Activated naive CD8-positive, alpha-beta T cell treated with anti-CD3 and anti-CD28 coated beads, Interleukin-2, amount 50 U/mL, for 24 hours (primary cell): ENCODE measurements around the gene HAVCR1.

Source experiments
- ATAC-seq: fragments of 150-1000 bp; cut with Tn5 transposase; one replicate; pipeline ENCODE4 v1.10.0; 2021
- DNase-seq: peaks from one replicate; pipeline ENCODE4 v3.0.0; 2021
- H3K27ac Mint-ChIP-seq: one replicate; pipeline ENCODE4 v1.8.0; 2021; ENCODE audit warnings: mild to moderate bottlenecking, mixed read lengths
- H3K27me3 Mint-ChIP-seq: one replicate; pipeline ENCODE4 v1.8.0; 2021; ENCODE audit warnings: mixed read lengths
- H3K36me3 Mint-ChIP-seq: one replicate; pipeline ENCODE4 v1.8.0; 2021; ENCODE audit warnings: low read depth, mixed read lengths
- H3K4me1 Mint-ChIP-seq: one replicate; pipeline ENCODE4 v1.8.0; 2021; ENCODE audit warnings: mixed read lengths
- H3K4me3 Mint-ChIP-seq: one replicate; pipeline ENCODE4 v1.8.0; 2021; ENCODE audit warnings: mild to moderate bottlenecking, moderate library complexity, mixed read lengths
- H3K9me3 Mint-ChIP-seq: one replicate; pipeline ENCODE4 v1.8.0; 2021; ENCODE audit warnings: mixed read lengths

The HAVCR1 gene

DNA sequence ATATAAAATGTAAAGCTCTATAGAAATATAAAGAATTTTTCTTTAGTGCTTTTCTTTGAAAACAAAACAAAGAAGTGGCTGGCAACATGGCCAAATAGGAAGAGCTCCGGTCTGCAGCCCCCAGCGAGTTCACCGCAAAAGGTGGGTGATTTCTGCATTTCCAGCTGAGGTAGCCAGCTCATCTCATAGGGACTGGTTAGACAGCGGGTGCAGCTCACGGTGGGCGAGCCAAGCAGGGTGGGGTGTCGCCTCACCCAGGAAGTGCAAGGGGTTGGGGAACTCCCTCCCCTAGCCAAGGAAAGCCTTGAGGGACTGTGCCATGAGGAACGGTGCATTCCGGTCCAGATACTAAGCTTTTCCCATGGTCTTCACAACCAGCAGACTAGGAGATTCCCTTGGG, 74.9 kb downstream of the HAVCR1 start:
- Mint-ChIP-seq H3K9me3 (peaks cover 5% of the 10 kb centered on the region), H3K27ac (no peak overlapping the region), H3K27me3 (no peaks in the 10 kb centered on the region), H3K36me3 (no peaks in the 10 kb centered on the region), H3K4me3 (no peak overlapping the region), H3K4me1 (peaks cover 3% of the 10 kb centered on the region)
- DNase-seq (no peak), ATAC-seq (no peak)

DNA sequence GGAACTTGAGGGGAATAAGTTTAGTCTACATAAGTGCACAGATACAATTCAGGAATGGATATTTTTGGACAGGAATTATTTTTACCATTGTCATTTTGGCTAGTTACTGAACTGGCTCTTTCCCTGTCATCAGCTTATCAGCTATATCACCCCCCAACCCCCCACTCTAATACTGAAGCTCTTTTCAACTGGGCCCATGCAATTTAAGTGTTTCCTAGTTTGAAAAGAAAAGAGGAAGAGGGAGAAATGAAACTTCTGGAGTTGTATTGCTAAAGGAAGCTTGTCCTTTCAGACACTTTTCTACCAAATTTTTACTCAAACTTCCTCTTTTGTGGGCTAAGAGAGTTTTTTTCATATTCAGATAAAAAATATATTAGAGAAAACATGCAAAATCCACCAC, 77.4 kb downstream of the HAVCR1 start:
- no peak for DNase-seq
- H3K27me3 Mint-ChIP-seq = peaks cover 3% of the 10 kb centered on the region
- no peak for ATAC-seq
- H3K9me3 Mint-ChIP-seq = no peaks in the 10 kb centered on the region
- no peak overlapping the region for H3K4me3 Mint-ChIP-seq
- no peaks in the 10 kb centered on the region for H3K36me3 Mint-ChIP-seq
- no peaks in the 10 kb centered on the region for H3K4me1 Mint-ChIP-seq
- H3K27ac Mint-ChIP-seq = no peak overlapping the region
